H1 (cell line): ENCODE results near the gene FHIT. TPM values are rescaled to one million over a fixed set of nuclear protein-coding genes. Genes with fewer than 3 reads are reported as not detected.

ENCODE experiments used
- CTCF ChIA-PET: fragments of 300-600 bp; sonication (Branson Sonifier 250); formaldehyde crosslinking; loops from one replicate; lab custom pipeline; 2021; ENCODE audit not compliant: partially characterized antibody; lab: Charles Lee
- POLR2A ChIA-PET: fragments of 300-600 bp; sonication (Branson Sonifier 250); formaldehyde crosslinking; loops from one replicate; lab custom pipeline; 2021; ENCODE audit warnings: inconsistent platforms; ENCODE audit not compliant: partially characterized antibody; lab: Charles Lee
- DNase-seq, 2 experiments: peaks; one replicate each; pipeline versions ENCODE4 v3.0.0 to v3.0.0-alpha.2; 2010 to 2022; ENCODE audit warnings: low spot score in 2 of 2, low read depth in 1 of 2, mixed read lengths in 1 of 2
- FAIRE-seq: peaks from 2 replicates; lab custom pipeline; 2011; peaks lifted over from hg19 to GRCh38; lab: Jason Lieb, UNC
- H2AFZ ChIP-seq: 2 replicates; pipeline ENCODE4 v1.8.1; 2012; ENCODE audit warnings: low read length, inconsistent platforms
- H2AK5ac ChIP-seq: 2 replicates; pipeline ENCODE4 v1.6.1; 2013; ENCODE audit warnings: low read depth, low read length
- H2BK120ac ChIP-seq: replicated peaks from 2 replicates; pipeline ENCODE3; 2013; ENCODE audit warnings: low read depth, low read length, inconsistent platforms
- H2BK12ac ChIP-seq: 2 replicates; pipeline ENCODE4 v1.6.1; 2013; ENCODE audit warnings: low read depth, low read length
- H2BK15ac ChIP-seq: 2 replicates; pipeline ENCODE4 v1.6.1; 2013; ENCODE audit warnings: low read length
- H2BK20ac ChIP-seq: 2 replicates; pipeline ENCODE4 v1.6.1; 2013; ENCODE audit warnings: low read length
- H2BK5ac ChIP-seq: 2 replicates; pipeline ENCODE4 v1.6.1; 2013; ENCODE audit warnings: low read depth, low read length
- H3K14ac ChIP-seq: 2 replicates; pipeline ENCODE4 v1.6.1; 2013; ENCODE audit warnings: inconsistent platforms; ENCODE audit not compliant: insufficient read length
- H3K18ac ChIP-seq: 2 replicates; pipeline ENCODE4 v1.6.1; 2013; ENCODE audit warnings: low read length; ENCODE audit errors: extremely low read depth
- H3K23ac ChIP-seq: 2 replicates; pipeline ENCODE4 v1.6.1; 2013; ENCODE audit warnings: inconsistent platforms; ENCODE audit not compliant: insufficient read length
- H3K23me2 ChIP-seq: 2 replicates; pipeline ENCODE4 v1.6.1; 2013; ENCODE audit warnings: low read depth, low read length
- H3K27ac ChIP-seq: 2 replicates; pipeline ENCODE4 v1.6.1; 2011; ENCODE audit warnings: low read depth, low read length, inconsistent platforms
- H3K27me3 ChIP-seq, 4 experiments: replicated peaks in 1 of 4; 1 replicate in 1 of 4; 2 replicates in 3 of 4; pipeline versions ENCODE4 v1.6.1 to v1.8.1; 2011 to 2013; ENCODE audit warnings: low read length in 3 of 4, mild to moderate bottlenecking in 3 of 4, inconsistent platforms in 2 of 4, mixed read lengths in 2 of 4, moderate library complexity in 1 of 4; ENCODE audit not compliant: control insufficient read depth in 3 of 4, insufficient read depth in 3 of 4; ENCODE audit errors: extremely low read depth in 1 of 4
- H3K36me3 ChIP-seq, 4 experiments: 2 replicates each; pipeline versions ENCODE4 v1.6.1 to v1.8.1; 2011 to 2013; ENCODE audit warnings: mild to moderate bottlenecking in 4 of 4, low read length in 3 of 4, moderate library complexity in 2 of 4, control low read depth in 1 of 4, inconsistent platforms in 1 of 4; ENCODE audit not compliant: insufficient read depth in 4 of 4, control insufficient read depth in 2 of 4
- H3K4ac ChIP-seq: replicated peaks from 2 replicates; pipeline ENCODE3; 2013; ENCODE audit warnings: low read length, low read depth, mixed read lengths, inconsistent platforms; ENCODE audit not compliant: insufficient read length
- H3K4me1 ChIP-seq, 4 experiments: replicated peaks in 1 of 4; 1 replicate in 1 of 4; 2 replicates in 3 of 4; pipeline versions ENCODE4 v1.6.1 to v1.8.1; 2011 to 2013; ENCODE audit warnings: low read length in 3 of 4, inconsistent platforms in 2 of 4, mixed read lengths in 1 of 4; ENCODE audit not compliant: insufficient read depth in 4 of 4, control insufficient read depth in 3 of 4
- H3K4me2 ChIP-seq, 2 experiments: 2 replicates each; pipeline versions ENCODE4 v1.6.1 to v1.8.1; 2011 to 2013; ENCODE audit warnings: low read depth in 2 of 2, low read length in 2 of 2, control low read depth in 1 of 2, inconsistent platforms in 1 of 2, mild to moderate bottlenecking in 1 of 2; ENCODE audit not compliant: insufficient read depth in 1 of 2
- H3K4me3 ChIP-seq, 4 experiments: fragments of 200-600, 300-600 bp in 1 of 4; sonication (generic), shearing (Covaris generic), sonication (Bioruptor Twin) in 1 of 4; 2 replicates each; pipeline versions ENCODE4 v1.5.1 to v1.8.1; 2011 to 2016; ENCODE audit warnings: low read length in 4 of 4, low read depth in 3 of 4, control low read depth in 2 of 4, inconsistent platforms in 2 of 4, mild to moderate bottlenecking in 2 of 4, mixed read lengths in 1 of 4, moderate library complexity in 1 of 4; ENCODE audit not compliant: insufficient read depth in 2 of 4; ENCODE audit errors: extremely low read depth in 1 of 4
- H3K56ac ChIP-seq: replicated peaks from 2 replicates; pipeline ENCODE3; 2013; ENCODE audit warnings: low read depth, mild to moderate bottlenecking, mixed read lengths, low read length, inconsistent platforms; ENCODE audit not compliant: insufficient read length
- H3K79me1 ChIP-seq: 2 replicates; pipeline ENCODE4 v1.6.1; 2013; ENCODE audit warnings: low read depth, low read length, control low read depth
- H3K79me2 ChIP-seq, 2 experiments: 2 replicates each; pipeline versions ENCODE4 v1.6.1 to v1.8.1; 2012 to 2013; ENCODE audit warnings: low read length in 2 of 2, mild to moderate bottlenecking in 2 of 2, inconsistent platforms in 1 of 2; ENCODE audit not compliant: insufficient read depth in 2 of 2, control insufficient read depth in 1 of 2
- H3K9ac ChIP-seq, 4 experiments: replicated peaks in 1 of 4; 1 replicate in 1 of 4; 2 replicates in 3 of 4; pipeline versions ENCODE4 v1.6.1 to v1.8.1; 2011 to 2013; ENCODE audit warnings: low read depth in 3 of 4, low read length in 3 of 4, control low read depth in 2 of 4, mild to moderate bottlenecking in 2 of 4, moderate library complexity in 2 of 4, inconsistent platforms in 1 of 4; ENCODE audit errors: extremely low read depth in 1 of 4
- H3K9me3 ChIP-seq, 2 experiments: 2 replicates each; pipeline versions ENCODE4 v1.6.1 to v1.8.1; 2012 to 2013; ENCODE audit warnings: mild to moderate bottlenecking in 2 of 2, moderate library complexity in 2 of 2, control low read depth in 1 of 2, inconsistent platforms in 1 of 2, low read depth in 1 of 2, low read length in 1 of 2, mixed read lengths in 1 of 2; ENCODE audit not compliant: insufficient read depth in 2 of 2
- H4K20me1 ChIP-seq, 2 experiments: replicated peaks in 1 of 2; 2 replicates each; pipeline versions ENCODE3 to v1.8.1; 2011 to 2013; ENCODE audit warnings: inconsistent platforms in 2 of 2, low read length in 2 of 2, mild to moderate bottlenecking in 1 of 2; ENCODE audit not compliant: insufficient read depth in 2 of 2, control insufficient read depth in 1 of 2
- H4K5ac ChIP-seq: 2 replicates; pipeline ENCODE4 v1.6.1; 2013; ENCODE audit warnings: low read length, low read depth, mixed read lengths, inconsistent platforms; ENCODE audit not compliant: insufficient read length
- H4K8ac ChIP-seq: 2 replicates; pipeline ENCODE4 v1.8.0; 2013; ENCODE audit warnings: mild to moderate bottlenecking, moderate library complexity, low read length, inconsistent platforms; ENCODE audit not compliant: insufficient read depth; ENCODE audit errors: extremely low read depth
- H4K91ac ChIP-seq: replicated peaks from 2 replicates; pipeline ENCODE3; 2013; ENCODE audit warnings: low read length, mixed read lengths, inconsistent platforms; ENCODE audit not compliant: insufficient read length
- FOSL1 ChIP-seq: IDR thresholded peaks from 2 replicates; pipeline ENCODE4 v1.6.1; 2011; ENCODE audit warnings: mild to moderate bottlenecking, low read depth, low read length, moderate library complexity; ENCODE audit not compliant: insufficient read depth
- KDM1A ChIP-seq: fragments of 200-600, 300-600 bp; sonication (generic); IDR thresholded peaks from 2 replicates; pipeline ENCODE4 v1.7.1; 2016; ENCODE audit warnings: mild to moderate bottlenecking, low read length, borderline replicate concordance
- MAFK ChIP-seq: IDR thresholded peaks from 2 replicates; pipeline ENCODE4 v1.6.1; 2012; ENCODE audit warnings: low read depth, mild to moderate bottlenecking, improper control_type of control experiment, low read length
- MAX ChIP-seq: IDR thresholded peaks from 2 replicates; pipeline ENCODE4 v1.6.1; 2012; ENCODE audit warnings: inconsistent platforms
- NANOG ChIP-seq: IDR thresholded peaks from 2 replicates; pipeline ENCODE4 v1.6.1; 2011; ENCODE audit warnings: low read length, low read depth, mild to moderate bottlenecking, inconsistent platforms; ENCODE audit not compliant: insufficient read depth, poor library complexity, severe bottlenecking
- PHF8 ChIP-seq: fragments of 200-600 bp; sonication (generic); conservative IDR thresholded peaks from 2 replicates; pipeline ENCODE4 v1.7.1; 2012; ENCODE audit warnings: low read depth, mild to moderate bottlenecking, inconsistent platforms, low read length, moderate library complexity
- SIRT6 ChIP-seq: IDR thresholded peaks from one replicate; pipeline ENCODE4 v1.7.1; 2012; ENCODE audit warnings: low read length, inconsistent platforms
- SIX5 ChIP-seq: IDR thresholded peaks from 2 replicates; pipeline ENCODE4 v1.6.1; 2011; ENCODE audit warnings: mild to moderate bottlenecking, low read depth, low read length
- SP1 ChIP-seq: IDR thresholded peaks from 2 replicates; pipeline ENCODE4 v1.6.1; 2011; ENCODE audit warnings: low read depth, low read length
- SP4 ChIP-seq: IDR thresholded peaks from 2 replicates; pipeline ENCODE4 v1.6.1; 2012; ENCODE audit warnings: low read length, inconsistent platforms
- TBP ChIP-seq: IDR thresholded peaks from 2 replicates; pipeline ENCODE4 v1.6.1; 2011; ENCODE audit warnings: low read depth, low read length, improper control_type of control experiment
- USF2 ChIP-seq: IDR thresholded peaks from 2 replicates; pipeline ENCODE4 v1.6.1; 2011; ENCODE audit warnings: low read length, improper control_type of control experiment
- YY1 ChIP-seq: IDR thresholded peaks from 2 replicates; pipeline ENCODE4 v1.6.1; 2011; ENCODE audit warnings: low read depth, mild to moderate bottlenecking, low read length
- WGBS, 2 experiments: shearing (Covaris generic) in 1 of 2; methylation state at CpG; one replicate each; pipeline versions ENCODE4 v1.1.6 to v1.1.7; 2013 to 2015; ENCODE audit warnings: low lambda C conversion rate in 2 of 2, mixed read lengths in 2 of 2, inconsistent platforms in 1 of 2, low coverage in 1 of 2, missing lambda C conversion rate in 1 of 2; ENCODE audit not compliant: insufficient replicate concordance in 2 of 2, insufficient coverage in 1 of 2, insufficient read length in 1 of 2; ENCODE audit errors: extremely low coverage in 1 of 2, missing lambda C conversion rate in 1 of 2; 5-methylcytosine and 5-hydroxymethylcytosine counted together
- polyA plus RNA-seq, 7 experiments: library from polyadenylated mRNA; depleted of rRNA in 3 of 7; stranded (reverse) in 5 of 7; unstranded in 2 of 7; fragments of >200 nt in 5 of 7; fragments of 200-250 nt in 2 of 7; gene quantifications; 1 replicate in 5 of 7; 2 replicates in 1 of 7; 4 replicates in 1 of 7; pipeline versions ENCODE4 v1.2.1 to v1.2.3, GENCODE V29; 2011 to 2013; ENCODE audit warnings: missing spikeins in 2 of 7, mixed read lengths in 2 of 7
- total RNA-seq: library from RNA; stranded (reverse); fragmentation: NEBNext Ultra II Directional; extraction: Animal tissue kit (Norgen Biotek cat#: 25700); gene quantifications from 2 replicates; pipeline ENCODE4 v1.2.1, GENCODE V29; 2021

Gene FHIT
- total and polyA plus RNA-seq, 2 of the 8 experiments (the other 6 are each of a cell fraction or from before 2014, with no cell fraction given), result 1.2 to 3.2 TPM

- no peak overlapping the region for H3K4ac ChIP-seq
- H2BK5ac ChIP-seq, result no peak overlapping the region
- H2BK12ac ChIP-seq, result no peak overlapping the region
- no peak overlapping the region for H3K56ac ChIP-seq
- H4K5ac ChIP-seq, result no peak overlapping the region
- H3K9ac ChIP-seq, result no peak overlapping the region
- no peak overlapping the region for H3K4me3 ChIP-seq
- no peak overlapping the region for H2BK120ac ChIP-seq
- no peak overlapping the region for H2AK5ac ChIP-seq
- no peaks in the 10 kb centered on the region for H4K20me1 ChIP-seq
- no peak overlapping the region for H3K14ac ChIP-seq
- no peak overlapping the region for H2AFZ ChIP-seq
- no peaks in the 10 kb centered on the region for H3K9me3 ChIP-seq
- ChIA-PET POLR2A (no interaction called here), CTCF (interaction anchor here (1.4 kb wide), 1 partner anchor 781 kb away, joined by 3 read pairs; no protein-coding TSS in a partner anchor)
- no peak for FAIRE-seq
- H3K4me2 ChIP-seq, result no peak overlapping the region
- no peak overlapping the region for H2BK15ac ChIP-seq
- H3K23me2 ChIP-seq, result no peaks in the 10 kb centered on the region
- no peaks in the 10 kb centered on the region for H3K36me3 ChIP-seq
- no peak overlapping the region for H2BK20ac ChIP-seq
- TF ChIP-seq FOSL1 (no peak), NANOG (no peak), PHF8 (no peak), USF2 (no peak), MAX (no peak), TBP (no peak), MAFK (no peak), SIRT6 (no peak), SP1 (no peak), YY1 (no peak), KDM1A (no peak), SIX5 (no peak), SP4 (no peak)
- no peaks in the 10 kb centered on the region for H3K79me2 ChIP-seq
- no peak overlapping the region for H3K18ac ChIP-seq
- H3K23ac ChIP-seq, result no peak overlapping the region
- no peak overlapping the region for H4K8ac ChIP-seq
- 81% methylated on average over 3 of the region's 3 CpGs; no CpG with 5 or more reads in 1 of the 2 experiments for WGBS, 2 experiments
- H3K79me1 ChIP-seq, result no peaks in the 10 kb centered on the region
- H4K91ac ChIP-seq, result no peak overlapping the region
- no peak overlapping the region for H3K27ac ChIP-seq
- H3K27me3 ChIP-seq, result no peaks in the 10 kb centered on the region
- DNase-seq, result no peak
- H3K4me1 ChIP-seq, result no peaks in the 10 kb centered on the region
These were observed 1156.8 kb downstream of the FHIT start for GRCh38 chr3:60094392-60094947.
